ENCODE results near the gene ALDH6A1.

Gene ALDH6A1

GRCh38 chr14:74015176-74015575 lies 69.1 kb downstream of the ALDH6A1 start:
- H3K36me3 ChIP-seq (ENCODE audit: control insufficient read depth, insufficient read depth, low read length): no peaks in the 10 kb centered on the region
- no peak overlapping the region for H3K23ac ChIP-seq (ENCODE audit: low read length)
- no peaks in the 10 kb centered on the region for H3K27me3 ChIP-seq (ENCODE audit: insufficient read depth, low read length, poor library complexity)
- no peak overlapping the region for H2BK120ac ChIP-seq (ENCODE audit: low read depth, low read length)
- H3K79me1 ChIP-seq (ENCODE audit: low read length): no peaks in the 10 kb centered on the region
- no peak overlapping the region for H3K4me3 ChIP-seq (ENCODE audit: low read length)
- DNase-seq: no peak
- no peak overlapping the region for H2AK5ac ChIP-seq (ENCODE audit: low read length)
- H3K56ac ChIP-seq (ENCODE audit: low read length): no peak overlapping the region
- no peak overlapping the region for H3K27ac ChIP-seq (ENCODE audit: low read depth, low read length)
- H4K8ac ChIP-seq (ENCODE audit: low read depth, low read length): no peak overlapping the region
- WGBS (ENCODE audit: extremely low coverage, insufficient coverage, low lambda C conversion rate): no CpG with 5 or more reads among the region's 3 CpGs
- H3K18ac ChIP-seq (ENCODE audit: low read length): no peak overlapping the region
- no peak overlapping the region for H4K5ac ChIP-seq (ENCODE audit: low read length)
- no peak overlapping the region for H2BK15ac ChIP-seq (replicated peaks; ENCODE audit: low read depth)
- no peaks in the 10 kb centered on the region for H3K4me1 ChIP-seq (ENCODE audit: control insufficient read depth, low read depth, low read length)
- no peak overlapping the region for H2BK5ac ChIP-seq (ENCODE audit: low read length)
- no peak overlapping the region for H3K9ac ChIP-seq (ENCODE audit: low read length)
- no peak overlapping the region for H3K4ac ChIP-seq (ENCODE audit: low read depth, low read length)
- H3K79me2 ChIP-seq (ENCODE audit: control insufficient read depth, insufficient read depth, low read length): no peaks in the 10 kb centered on the region
- H3K4me2 ChIP-seq (ENCODE audit: low read length): no peak overlapping the region

GRCh38 chr14:74014299-74014698 lies 70.0 kb downstream of the ALDH6A1 start:
- H3K27me3 ChIP-seq (ENCODE audit: insufficient read depth, low read length, poor library complexity): no peaks in the 10 kb centered on the region
- H3K4me1 ChIP-seq (ENCODE audit: control insufficient read depth, low read depth, low read length): no peaks in the 10 kb centered on the region
- H2BK15ac ChIP-seq (replicated peaks; ENCODE audit: low read depth): no peak overlapping the region
- H3K79me1 ChIP-seq (ENCODE audit: low read length): no peaks in the 10 kb centered on the region
- H3K9ac ChIP-seq (ENCODE audit: low read length): no peak overlapping the region
- no peak overlapping the region for H4K5ac ChIP-seq (ENCODE audit: low read length)
- WGBS (ENCODE audit: extremely low coverage, insufficient coverage, low lambda C conversion rate): no CpG with 5 or more reads among the region's 1 CpG
- no peak overlapping the region for H3K23ac ChIP-seq (ENCODE audit: low read length)
- H2BK5ac ChIP-seq (ENCODE audit: low read length): no peak overlapping the region
- H4K8ac ChIP-seq (ENCODE audit: low read depth, low read length): no peak overlapping the region
- no peak overlapping the region for H3K27ac ChIP-seq (ENCODE audit: low read depth, low read length)
- no peak overlapping the region for H3K4ac ChIP-seq (ENCODE audit: low read depth, low read length)
- H3K36me3 ChIP-seq (ENCODE audit: control insufficient read depth, insufficient read depth, low read length): no peaks in the 10 kb centered on the region
- no peak overlapping the region for H3K4me2 ChIP-seq (ENCODE audit: low read length)
- no peak overlapping the region for H3K18ac ChIP-seq (ENCODE audit: low read length)
- H2BK120ac ChIP-seq (ENCODE audit: low read depth, low read length): no peak overlapping the region
- H3K79me2 ChIP-seq (ENCODE audit: control insufficient read depth, insufficient read depth, low read length): no peaks in the 10 kb centered on the region
- no peak for DNase-seq
- no peak overlapping the region for H2AK5ac ChIP-seq (ENCODE audit: low read length)
- no peak overlapping the region for H3K56ac ChIP-seq (ENCODE audit: low read length)
- H3K4me3 ChIP-seq (ENCODE audit: low read length): no peak overlapping the region

- Histone ChIP-seq H3K18ac (ENCODE audit: low read length) (no peak overlapping the region), H3K4me2 (ENCODE audit: low read length) (no peak overlapping the region), H3K79me2 (ENCODE audit: control insufficient read depth, insufficient read depth, low read length) (no peaks in the 10 kb centered on the region), H4K8ac (ENCODE audit: low read depth, low read length) (no peak overlapping the region), H2BK120ac (ENCODE audit: low read depth, low read length) (no peak overlapping the region), H2BK5ac (ENCODE audit: low read length) (no peak overlapping the region), H2BK15ac (replicated peaks; ENCODE audit: low read depth) (no peak overlapping the region), H3K56ac (ENCODE audit: low read length) (no peak overlapping the region), H3K27me3 (ENCODE audit: insufficient read depth, low read length, poor library complexity) (no peaks in the 10 kb centered on the region), H3K23ac (ENCODE audit: low read length) (no peak overlapping the region), H3K36me3 (ENCODE audit: control insufficient read depth, insufficient read depth, low read length) (no peaks in the 10 kb centered on the region), H3K4me3 (ENCODE audit: low read length) (no peak overlapping the region), H3K27ac (ENCODE audit: low read depth, low read length) (no peak overlapping the region), H3K79me1 (ENCODE audit: low read length) (no peaks in the 10 kb centered on the region), H3K9ac (ENCODE audit: low read length) (no peak overlapping the region), H3K4me1 (ENCODE audit: control insufficient read depth, low read depth, low read length) (no peaks in the 10 kb centered on the region), H3K4ac (ENCODE audit: low read depth, low read length) (no peak overlapping the region), H4K5ac (ENCODE audit: low read length) (no peak overlapping the region), H2AK5ac (ENCODE audit: low read length) (no peak overlapping the region)
- DNase-seq: no peak
- no CpG with 5 or more reads among the region's 2 CpGs for WGBS (ENCODE audit: extremely low coverage, insufficient coverage, low lambda C conversion rate)
Observed at GRCh38 chr14:74008843-74009499, 75.3 kb downstream of the ALDH6A1 start.

Measured in mesendoderm (in vitro differentiated cells).